Measurements from ENCODE around the gene FOXO1.
"Not testable (repeated sequence)": the region's sequence is repeated elsewhere in the genome, so short reads cannot be mapped to it uniquely, and the experiment has no call there.

The FOXO1 gene

GRCh38 chr13:40665126-40666044 lies 1.1 kb downstream of the FOXO1 start:
- peak; percentile 56 for DNase-seq (ENCODE audit: low spot score)

GRCh38 chr13:40664350-40665125 lies 1.9 kb downstream of the FOXO1 start:
- peak; percentile 76 for DNase-seq (ENCODE audit: low spot score)

GRCh38 chr13:40664100-40664349 lies 2.4 kb downstream of the FOXO1 start:
- not testable (repeated sequence) for DNase-seq (ENCODE audit: low spot score)

GRCh38 chr13:40662866-40663265 lies 3.6 kb downstream of the FOXO1 start:
- DNase-seq (ENCODE audit: low spot score), result peak; percentile 31

GRCh38 chr13:40661875-40662665 lies 4.4 kb downstream of the FOXO1 start:
- no peak for DNase-seq (ENCODE audit: low spot score)

GRCh38 chr13:40660692-40661091 lies 5.7 kb downstream of the FOXO1 start:
- no peak for DNase-seq (ENCODE audit: low spot score)

GRCh38 chr13:40660141-40660664 lies 6.2 kb downstream of the FOXO1 start:
- DNase-seq (ENCODE audit: low spot score), result no peak

GRCh38 chr13:40657951-40658350 lies 8.5 kb downstream of the FOXO1 start:
- no peak for DNase-seq (ENCODE audit: low spot score)

- DNase-seq (ENCODE audit: low spot score), result no peak
These were observed 9.1 kb downstream of the FOXO1 start for GRCh38 chr13:40657307-40657706.

GRCh38 chr13:40656358-40656757 lies 10.1 kb downstream of the FOXO1 start:
- DNase-seq (ENCODE audit: low spot score), result no peak

- no peak for DNase-seq (ENCODE audit: low spot score)
These were observed 12.7 kb downstream of the FOXO1 start for GRCh38 chr13:40653527-40654318.

GRCh38 chr13:40652588-40652940 lies 13.9 kb downstream of the FOXO1 start:
- no peak for DNase-seq (ENCODE audit: low spot score)

- DNase-seq (ENCODE audit: low spot score), result no peak
These were observed 14.4 kb downstream of the FOXO1 start for GRCh38 chr13:40651866-40652587.

GRCh38 chr13:40648841-40649240 lies 17.6 kb downstream of the FOXO1 start:
- no peak for DNase-seq (ENCODE audit: low spot score)

GRCh38 chr13:40648040-40648439 lies 18.4 kb downstream of the FOXO1 start:
- DNase-seq (ENCODE audit: low spot score), result no peak

- peak; percentile 64 for DNase-seq (ENCODE audit: low spot score)
These were observed 21.4 kb downstream of the FOXO1 start for GRCh38 chr13:40644838-40645604.

GRCh38 chr13:40640845-40641458 lies 25.5 kb downstream of the FOXO1 start:
- no peak for DNase-seq (ENCODE audit: low spot score)

GRCh38 chr13:40640202-40640601 lies 26.2 kb downstream of the FOXO1 start:
- DNase-seq (ENCODE audit: low spot score), result no peak

GRCh38 chr13:40639221-40639681 lies 27.2 kb downstream of the FOXO1 start:
- DNase-seq (ENCODE audit: low spot score), result peak; percentile 69

GRCh38 chr13:40637643-40638042 lies 28.8 kb downstream of the FOXO1 start:
- no peak for DNase-seq (ENCODE audit: low spot score)

Data from kidney tubule cell (primary cell).